GM21381 (cell line): Measurements from ENCODE around the gene PM20D1.

Experiments
- ATAC-seq: cut with Tn5 transposase; IDR thresholded peaks from one replicate; pipeline ENCODE4 v1.9.1; 2021; ENCODE audit warnings: mild to moderate bottlenecking, moderate library complexity; ENCODE audit not compliant: unreplicated experiment

Gene PM20D1

DNA sequence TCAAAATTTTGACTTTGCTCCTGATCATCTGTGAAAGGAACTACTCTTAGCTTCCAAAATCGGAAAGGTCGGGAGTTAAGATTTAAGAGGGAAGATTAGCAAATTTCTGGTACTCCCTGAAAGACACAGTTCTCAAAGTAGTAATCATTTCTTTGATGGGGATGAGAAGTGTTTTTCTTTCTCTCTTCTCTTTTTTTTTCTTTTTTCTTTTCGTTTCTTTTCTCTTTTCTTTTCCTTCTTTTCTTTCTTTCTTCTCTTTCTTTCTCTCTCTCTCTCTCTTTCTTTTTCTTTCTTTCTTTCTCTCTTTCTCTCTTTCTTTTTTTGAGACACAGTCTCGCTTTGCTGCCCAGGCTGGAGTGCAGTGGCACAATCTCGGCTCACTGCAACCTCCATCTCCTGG, 69.6 kb downstream of the PM20D1 start:
- ATAC-seq = no peak
